NCI-H748 treated with DMSO at 0.1 percent for 48 hours (cell line): ENCODE measurements around the gene OFD1.
"Not testable (repeated sequence)": the region's sequence is repeated elsewhere in the genome, so short reads cannot be mapped to it uniquely, and the experiment has no call there.

Experiments used
- DNase-seq: peaks from one replicate; lab custom pipeline; 2025; lab: John Stamatoyannopoulos, UW

The OFD1 gene

DNA sequence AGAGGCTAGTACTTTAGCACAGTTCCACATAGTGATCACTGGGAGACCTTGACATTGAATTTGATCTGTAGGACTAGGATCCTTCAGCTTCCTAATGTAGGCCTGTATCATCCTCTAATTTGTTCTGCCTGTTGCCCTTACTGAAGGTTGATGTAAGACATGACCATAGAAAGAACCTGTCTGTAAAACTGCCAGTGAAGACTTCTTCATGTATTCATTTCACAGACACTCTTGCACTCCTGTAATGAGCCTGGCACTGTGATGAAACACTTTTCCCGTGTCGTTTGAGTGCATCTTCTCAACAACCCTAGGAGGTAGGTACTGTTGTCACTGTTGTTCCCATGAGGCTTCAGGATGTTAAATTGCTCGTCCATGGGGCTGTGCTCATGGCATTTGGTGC lies 31.0 kb upstream of the OFD1 start:
- no peak for DNase-seq

DNA sequence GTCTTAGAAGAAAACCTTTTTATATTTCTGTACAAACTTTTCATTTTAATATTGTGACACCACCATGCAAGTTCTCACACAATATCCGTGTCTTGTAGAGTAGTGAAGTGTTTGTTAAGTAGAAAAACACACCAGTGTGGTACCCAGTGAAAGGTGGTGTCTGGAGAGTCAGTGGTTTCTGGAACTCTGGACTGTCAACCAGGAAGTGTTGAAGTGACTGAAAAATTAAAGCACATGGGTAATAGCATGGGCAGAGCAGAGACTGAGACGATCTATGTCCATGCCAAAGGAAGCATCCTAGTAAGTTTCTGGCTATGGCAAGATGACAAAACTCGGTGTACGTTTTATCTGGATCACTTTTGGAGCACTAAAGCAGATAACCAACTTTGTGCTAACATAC lies 23.4 kb upstream of the OFD1 start:
- DNase-seq: no peak

DNA sequence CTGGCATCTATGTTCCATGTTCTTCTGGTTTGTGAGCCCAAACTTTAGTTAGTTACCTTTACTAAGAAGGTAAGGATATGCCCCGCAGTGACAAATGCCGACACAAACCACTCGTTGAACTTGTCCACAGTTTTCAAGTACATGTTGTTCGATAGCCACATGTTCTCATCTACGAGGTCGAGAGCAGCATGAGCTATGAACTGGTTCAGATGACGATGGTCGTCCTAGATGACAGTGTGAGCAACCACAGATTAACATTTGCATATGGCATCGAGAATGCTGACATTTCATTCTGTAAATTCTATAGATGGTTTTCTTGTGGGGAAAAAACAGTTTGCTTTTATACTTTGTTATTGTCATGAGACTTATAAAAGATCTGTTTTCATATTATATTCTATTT lies 18.1 kb upstream of the OFD1 start:
- no peak for DNase-seq

DNA sequence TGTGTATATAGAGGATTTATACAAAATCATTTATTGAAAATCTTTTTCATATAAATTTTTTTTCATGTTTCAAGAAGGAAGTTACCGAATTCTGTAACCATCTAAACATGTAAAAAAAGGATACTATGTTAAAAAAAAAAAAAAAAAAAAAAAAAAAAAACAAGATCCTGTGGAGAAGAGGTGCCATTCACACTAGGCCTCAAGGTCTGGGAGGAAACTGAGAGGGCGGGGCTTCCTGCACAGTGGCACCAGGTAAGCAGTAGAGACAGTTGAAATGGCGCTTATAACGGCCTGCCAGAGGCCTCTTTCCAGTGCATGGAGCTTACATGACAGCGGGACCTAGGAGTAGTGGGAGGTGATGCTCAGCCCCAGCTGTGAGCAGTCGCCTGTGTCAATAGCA lies 17.6 kb upstream of the OFD1 start:
- DNase-seq: no peak

DNA sequence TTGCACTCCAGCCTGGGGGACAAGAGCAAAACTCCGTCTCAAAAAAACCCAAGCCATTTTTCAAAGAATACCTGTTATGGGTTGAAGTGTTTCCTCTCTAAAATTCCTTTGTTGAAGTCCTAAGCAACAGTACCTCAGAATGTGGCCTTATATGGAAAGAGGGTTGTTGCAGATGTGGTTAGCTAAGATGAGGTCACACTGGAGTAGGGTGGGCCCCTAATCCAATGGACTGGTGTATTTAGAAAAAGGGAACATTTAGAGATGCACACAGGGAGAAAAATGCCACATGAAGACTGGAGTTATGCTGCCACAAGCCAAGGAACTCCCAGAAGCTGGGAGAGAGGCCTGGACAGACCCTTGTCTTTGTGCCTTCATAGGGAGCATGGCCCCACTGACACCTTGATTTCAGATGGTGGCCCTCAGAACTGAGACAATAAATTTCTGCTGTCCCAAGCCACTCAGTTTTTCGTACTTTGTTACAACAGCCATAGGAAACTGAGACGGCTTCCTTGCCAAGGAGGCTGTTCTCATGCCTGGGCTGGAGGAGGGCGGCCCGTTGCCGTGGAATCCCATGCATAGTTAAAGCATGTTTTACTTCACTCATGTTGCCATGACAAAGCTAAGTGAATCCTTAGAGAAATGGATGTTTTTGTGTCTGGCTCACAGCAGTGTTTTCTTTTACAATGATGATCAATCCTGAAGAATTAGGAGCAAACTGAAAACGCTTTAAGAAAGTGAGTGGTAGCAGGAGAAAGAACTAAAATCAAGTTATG lies 16.7 kb upstream of the OFD1 start:
- no peak for DNase-seq

DNA sequence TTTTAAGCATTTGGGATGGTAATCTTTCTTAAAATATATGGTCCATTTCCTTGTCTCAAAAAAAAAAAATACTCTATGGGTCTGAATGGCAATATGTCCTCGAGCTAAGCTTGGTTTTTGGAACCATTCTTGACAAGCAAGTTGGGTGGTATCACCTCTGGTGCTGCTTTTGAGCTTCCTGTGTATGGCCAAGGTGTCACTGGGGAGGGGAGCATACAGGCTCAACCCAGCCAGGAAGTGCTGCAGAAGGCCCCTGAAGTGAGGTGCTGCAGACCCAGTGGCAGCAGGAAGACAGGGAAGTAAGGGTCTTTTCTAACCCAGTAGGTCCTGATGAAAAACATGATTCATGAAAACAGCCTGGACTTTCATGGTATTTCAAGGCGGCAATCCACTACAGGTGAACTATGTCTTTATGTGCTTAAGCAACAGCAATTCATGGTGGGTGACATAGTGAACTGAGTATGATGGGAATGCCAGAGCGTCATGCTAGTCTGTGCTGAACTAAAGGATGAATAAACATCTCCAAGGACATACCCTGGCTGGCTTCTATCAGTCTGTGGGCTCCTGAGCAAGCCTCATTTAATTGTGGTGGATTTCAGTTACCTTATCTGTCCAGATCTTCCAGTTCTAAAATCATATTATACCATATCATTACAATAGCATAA lies 15.2 kb upstream of the OFD1 start:
- DNase-seq: no peak

DNA sequence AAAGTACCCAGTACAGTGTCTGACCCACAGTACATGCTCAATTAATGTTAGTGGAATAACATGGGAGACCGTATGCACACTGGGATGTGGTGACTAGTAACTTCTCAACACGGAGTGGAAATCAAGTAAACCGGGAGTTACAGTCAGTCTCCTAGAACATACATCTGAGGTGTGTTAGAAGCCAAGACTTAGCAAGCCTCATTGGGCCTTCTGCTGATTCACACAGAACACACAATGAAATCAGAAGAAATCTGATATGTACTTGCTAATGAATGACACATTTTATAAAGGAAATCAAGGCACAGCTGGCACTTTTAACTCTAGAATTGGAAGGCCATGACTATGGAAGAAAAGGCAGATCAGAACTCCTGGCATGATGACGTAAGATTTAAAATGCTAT lies 13.2 kb upstream of the OFD1 start:
- DNase-seq: no peak

DNA sequence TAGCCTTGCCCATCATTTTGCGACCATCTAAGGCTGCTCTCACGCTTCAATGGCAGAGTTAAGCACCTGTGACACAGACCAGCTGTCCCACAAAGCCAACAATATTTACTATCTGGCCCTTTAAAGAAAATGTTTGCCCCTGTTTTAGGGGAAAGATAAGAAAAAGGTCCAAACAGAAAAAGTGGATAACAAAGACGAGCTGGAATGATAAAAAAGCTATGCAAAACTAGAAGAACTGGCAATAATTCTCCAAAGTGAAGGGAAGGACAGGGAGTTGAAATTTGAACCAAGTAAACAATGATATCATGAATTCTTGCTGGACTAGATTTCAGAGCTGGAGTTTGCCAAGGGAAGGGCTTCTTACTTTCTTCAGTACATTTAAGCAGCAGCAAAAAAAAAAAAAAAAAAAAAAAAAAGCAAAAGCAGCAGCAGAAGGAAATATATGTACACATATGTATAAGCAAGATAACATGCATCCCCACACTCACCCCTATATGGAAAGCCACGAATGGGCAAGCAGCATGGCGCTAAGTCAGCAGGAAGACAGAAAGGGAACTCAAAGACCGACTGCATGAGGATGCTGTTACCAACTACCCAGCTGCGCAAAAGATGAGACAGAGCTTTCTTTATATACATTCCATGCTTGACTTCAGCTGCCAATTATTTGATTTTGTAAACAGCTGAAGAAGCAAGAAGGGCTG lies 12.6 kb upstream of the OFD1 start:
- no peak for DNase-seq

DNA sequence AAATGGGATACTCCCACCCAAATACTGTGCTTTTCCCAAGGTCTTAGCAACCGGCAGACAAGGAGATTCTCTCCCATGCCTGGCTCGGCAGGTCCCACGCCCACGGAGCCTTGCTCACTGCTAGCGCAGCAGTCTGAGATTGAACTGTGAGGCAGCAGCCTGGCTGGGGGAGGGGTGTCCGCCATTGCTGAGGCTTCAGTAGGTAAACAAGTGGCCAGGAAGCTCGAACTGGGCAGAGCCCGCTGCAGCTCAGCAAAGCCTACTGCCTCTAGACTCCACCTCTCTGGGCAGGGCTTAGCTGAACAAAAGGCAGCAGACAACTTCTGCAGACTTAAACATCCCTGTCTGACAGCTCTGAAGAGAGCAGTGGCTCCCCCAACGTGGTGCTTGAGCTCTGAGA lies 9.7 kb upstream of the OFD1 start:
- not testable (repeated sequence) for DNase-seq

DNA sequence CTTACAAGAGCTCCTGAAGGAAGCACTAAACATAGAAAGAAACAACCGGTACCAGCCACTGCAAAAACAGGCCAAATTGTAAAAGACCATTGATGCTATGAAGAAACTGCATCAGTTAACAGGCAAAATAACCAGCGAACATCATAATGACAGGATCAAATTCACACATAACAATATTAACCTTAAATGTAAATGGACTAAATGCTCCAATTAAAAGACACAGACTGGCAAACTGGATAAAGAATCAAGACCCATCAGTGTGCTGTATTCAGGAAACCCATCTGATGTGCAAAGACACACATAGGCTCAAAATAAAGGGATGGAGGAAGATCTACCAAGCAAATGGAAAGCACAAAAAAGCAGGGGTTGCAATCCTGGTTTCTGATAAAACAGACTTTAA lies 8.0 kb upstream of the OFD1 start:
- DNase-seq: not testable (repeated sequence)

DNA sequence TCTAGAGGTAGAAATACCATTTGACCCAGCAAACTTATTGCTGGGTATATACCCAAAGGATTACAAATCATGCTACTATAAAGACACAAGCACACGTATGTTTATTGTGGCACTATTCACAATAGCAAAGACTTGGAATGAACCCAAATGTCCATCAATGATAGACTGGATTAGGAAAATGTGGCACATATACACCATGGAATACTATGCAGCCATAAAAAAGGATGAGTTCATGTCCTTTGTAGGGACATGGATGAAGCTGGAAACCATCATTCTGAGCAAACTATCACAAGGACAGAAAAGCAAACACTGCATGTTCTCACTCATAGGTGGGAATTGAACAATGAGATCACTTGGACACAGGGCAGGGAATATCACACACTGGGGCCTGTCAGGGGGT lies 4.0 kb upstream of the OFD1 start:
- DNase-seq: not testable (repeated sequence)

DNA sequence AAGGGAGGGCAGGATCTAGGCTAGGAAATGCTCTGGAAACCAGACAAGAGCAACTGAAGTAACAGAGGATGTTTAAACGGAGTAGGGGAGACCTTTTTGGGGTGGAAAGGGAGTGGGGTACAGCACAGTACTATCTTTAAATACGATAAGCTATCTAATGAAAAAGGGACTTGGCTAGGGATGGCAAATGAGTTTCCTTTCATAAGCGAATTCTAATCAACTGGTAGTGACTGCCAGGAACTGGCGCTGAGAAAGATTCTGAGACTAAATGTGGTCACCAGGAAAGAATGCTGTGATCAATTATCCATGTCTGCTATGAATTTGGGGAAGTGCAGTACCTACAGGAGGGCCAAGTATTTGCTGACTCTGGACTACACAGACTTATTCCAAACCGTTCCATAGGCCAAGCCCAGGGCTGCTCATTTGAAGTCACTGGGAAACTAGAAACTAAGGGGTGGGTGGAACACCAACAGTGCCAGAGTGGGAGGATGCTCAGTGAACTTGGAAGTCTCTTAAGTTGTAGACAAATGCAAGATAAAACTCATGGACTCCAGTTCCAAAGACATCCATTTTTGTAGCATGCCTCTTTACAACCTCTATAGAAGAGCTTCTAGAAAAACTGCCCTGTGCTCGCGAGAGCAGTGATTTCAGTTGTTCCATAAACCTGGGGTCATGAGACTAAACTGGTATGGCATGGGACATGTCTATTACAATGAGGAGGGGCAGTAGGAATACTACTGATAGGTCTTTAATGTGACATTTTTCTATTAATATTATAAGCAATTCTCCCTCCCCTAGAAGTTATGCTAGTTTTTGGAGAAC lies 2.1 kb upstream of the OFD1 start:
- no peak for DNase-seq

DNA sequence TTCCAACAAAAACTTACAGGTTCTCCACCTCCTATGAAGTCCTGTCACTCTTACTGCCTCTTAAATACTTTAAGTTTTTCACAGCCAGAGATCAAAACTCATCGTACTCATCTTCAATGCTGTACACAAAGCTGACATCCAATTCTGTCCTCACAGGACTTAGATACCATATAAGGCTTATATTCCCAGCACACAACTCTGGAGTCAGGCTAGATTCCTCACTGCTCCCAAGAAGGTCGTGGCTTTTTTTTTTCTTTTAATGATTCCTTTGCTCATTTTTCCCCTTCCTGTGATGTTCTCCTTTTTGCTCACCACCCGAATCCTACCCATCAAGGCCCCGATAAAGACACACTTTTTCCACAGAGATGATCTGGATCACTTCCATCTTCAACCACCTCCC lies 1.0 kb upstream of the OFD1 start:
- DNase-seq: no peak

DNA sequence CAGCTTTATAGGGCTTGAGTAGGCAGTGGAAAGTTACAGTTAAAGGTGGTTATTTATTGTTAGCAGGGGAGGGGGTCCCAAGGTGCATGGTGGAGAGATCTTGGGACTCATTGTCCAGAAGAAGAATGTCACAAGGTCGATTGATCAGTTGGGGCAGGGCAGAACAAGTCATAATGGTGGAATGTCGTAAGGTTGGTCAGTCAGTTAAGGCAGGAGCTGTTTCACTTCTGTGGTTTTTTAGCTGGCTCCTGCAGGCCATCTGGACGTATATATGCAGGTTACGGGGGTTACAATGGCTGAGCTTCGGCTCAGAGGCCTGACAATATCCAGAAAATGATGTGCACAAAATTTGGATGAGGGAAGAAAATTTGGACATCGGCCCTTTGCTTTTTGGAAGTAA lies 7.1 kb downstream of the OFD1 start:
- DNase-seq: no peak

DNA sequence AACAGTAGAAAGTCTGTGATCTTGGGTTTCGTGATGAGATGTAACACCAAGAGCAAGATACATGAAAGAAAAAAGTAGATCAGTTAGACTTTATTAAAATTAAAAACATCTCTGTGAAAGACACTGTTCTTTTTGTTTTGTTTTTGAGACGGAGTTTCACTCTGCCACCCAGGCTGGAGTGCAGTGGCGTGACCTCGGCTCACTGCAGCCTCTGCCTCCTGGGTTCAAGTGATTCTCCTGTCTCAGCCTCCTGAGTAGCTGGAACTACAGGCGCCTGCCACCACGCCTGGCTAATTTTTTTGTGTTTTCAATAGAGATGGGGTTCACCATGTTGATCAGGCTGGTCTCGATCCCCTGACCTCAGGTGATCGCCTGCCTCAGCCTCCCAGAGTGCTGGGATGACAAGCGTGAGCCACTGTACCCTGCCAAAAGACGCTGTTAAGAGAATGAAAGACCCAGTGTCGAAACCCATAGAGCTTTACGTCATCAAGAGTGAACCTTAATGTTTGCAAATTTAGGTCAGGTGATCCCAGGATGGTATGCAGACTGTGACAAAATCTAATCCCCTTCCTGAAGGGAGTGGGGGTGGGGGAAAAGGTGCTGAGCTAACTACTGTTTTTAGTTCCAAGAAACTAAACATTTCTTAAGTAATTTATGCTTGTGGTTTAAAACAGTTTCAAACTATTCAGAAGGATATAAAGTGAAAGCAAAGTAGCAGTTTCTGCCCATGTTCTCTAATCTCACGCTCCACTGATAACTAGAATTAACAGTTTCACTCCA lies 8.0 kb downstream of the OFD1 start:
- DNase-seq: no peak

DNA sequence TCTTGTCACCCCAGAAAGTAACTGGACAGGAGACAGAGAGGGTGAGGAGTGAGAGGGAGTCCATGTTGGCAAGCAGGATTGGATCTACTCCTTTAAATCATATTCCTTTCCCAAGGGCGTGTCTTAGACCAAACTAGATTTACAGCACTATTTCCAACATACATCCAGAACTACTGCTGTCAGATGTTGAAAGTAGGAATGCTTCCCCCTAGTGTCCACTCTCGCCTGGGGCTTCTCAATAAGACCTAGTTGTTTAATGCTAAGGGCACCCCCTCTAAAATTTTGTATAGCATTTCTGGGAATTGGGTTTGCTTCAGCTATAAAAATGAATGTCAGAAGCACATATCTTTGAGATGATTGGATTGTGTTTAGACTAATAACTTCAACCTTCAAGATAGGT lies 13.3 kb downstream of the OFD1 start:
- DNase-seq: peak; percentile 10

DNA sequence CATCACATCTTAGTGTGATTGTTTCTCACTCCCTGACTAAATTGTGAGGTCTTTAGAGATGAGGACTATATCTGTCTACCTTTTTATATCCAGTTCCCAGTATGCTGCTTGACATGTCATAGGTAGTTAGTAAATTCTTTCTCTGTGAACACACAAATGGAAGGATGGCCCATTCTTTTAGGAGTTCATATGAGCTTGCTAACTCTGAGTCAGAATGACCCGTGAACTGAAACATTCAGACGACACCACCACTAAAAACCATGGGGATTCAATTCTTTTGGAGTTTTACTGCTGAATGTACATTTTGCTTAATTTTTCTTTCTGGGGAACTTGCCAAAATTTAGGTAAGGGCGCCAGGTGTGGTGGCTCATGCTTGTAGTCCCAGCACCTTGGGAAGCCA lies 13.9 kb downstream of the OFD1 start:
- no peak for DNase-seq

DNA sequence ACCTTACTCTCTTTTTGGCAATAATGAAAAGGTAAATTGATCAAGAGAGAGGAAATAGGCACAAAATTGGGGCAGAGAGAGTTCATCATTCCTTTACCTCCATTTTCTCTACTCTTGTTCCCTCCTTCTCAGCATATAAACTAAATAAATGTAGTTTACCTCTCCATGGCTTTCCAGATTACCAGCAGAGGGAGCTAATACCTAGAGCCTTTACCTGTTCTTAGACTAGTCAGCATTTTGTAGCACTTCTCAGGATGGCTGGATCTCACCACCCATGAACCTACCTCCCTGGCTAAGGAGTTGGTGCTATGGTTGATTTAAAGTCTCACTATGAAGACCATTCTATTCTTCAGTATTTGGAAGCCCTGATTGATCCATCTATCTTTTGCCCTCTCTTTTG lies 15.7 kb downstream of the OFD1 start:
- peak; percentile 19 for DNase-seq

DNA sequence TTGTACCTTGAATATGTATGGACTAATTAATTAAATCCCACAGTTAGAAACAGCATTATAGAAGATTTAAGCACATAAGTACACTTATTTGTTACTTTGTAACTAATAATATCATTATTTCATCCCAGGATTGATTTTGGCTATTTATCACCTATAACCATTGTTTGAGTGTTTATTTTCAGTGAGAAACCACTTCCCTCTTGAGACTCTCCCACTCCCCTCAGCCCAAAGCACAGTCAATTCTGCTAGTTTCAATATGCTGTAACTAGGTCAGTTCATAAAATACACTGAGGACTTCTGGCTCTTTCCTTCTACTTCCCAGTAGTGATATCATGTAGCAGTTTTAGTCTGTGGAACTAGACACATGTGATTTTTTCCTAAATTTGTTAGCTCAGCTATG lies 16.3 kb downstream of the OFD1 start:
- DNase-seq: no peak

DNA sequence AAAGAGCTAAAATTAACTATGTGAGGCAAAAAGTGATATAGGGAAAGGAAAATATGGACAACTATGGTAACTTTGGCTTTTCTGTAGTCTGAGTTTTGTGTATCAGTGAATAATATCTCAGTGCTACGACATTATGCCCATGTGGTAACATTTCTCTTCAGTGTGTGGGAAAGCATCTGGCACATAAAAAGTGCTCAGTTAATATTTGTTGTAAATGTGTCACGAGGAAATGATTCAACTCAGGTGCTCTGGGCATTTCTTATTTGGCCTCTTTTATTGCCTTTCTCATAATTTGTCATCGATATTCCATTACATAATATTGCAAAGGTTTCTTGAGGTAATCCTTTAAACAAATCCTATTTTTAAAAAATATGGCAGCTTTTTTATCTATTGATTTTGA lies 17.6 kb downstream of the OFD1 start:
- DNase-seq: no peak

DNA sequence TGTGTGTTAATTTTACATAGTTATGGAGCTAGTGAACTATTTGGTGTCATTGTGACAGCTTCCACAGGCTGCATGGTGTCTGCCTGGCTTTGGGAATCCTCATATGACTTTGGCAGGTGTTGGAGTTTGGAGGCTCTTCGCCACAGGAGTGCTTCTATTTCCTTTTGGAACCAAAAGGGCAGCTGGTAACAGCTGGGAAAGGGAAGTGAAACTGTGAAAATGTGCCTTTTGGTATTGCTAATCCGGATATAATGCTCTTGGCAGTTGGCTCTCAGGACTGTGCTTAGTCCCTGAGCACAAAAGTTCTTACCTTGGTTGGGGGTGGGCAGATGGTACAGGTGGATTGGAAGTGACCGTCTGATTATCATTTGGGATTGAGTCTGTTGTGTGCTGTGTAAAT lies 18.1 kb downstream of the OFD1 start:
- no peak for DNase-seq

DNA sequence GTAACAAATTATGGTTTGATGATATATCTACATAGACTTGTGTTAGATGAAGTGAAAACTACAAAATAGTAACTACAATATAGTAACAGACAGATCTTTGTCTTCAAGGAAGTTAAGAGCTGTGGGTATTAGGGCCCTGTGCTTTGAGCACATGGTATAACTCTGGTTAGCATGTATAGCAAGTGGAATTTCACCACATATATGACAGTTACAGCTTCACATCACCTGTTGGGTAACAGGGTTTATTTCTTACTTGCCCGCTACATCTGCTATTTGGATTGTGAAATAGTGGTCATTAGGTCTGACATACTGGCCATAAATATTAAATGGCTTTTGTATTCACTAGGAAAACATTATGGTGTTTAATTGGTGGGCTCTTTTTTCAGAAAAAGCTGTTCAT lies 20.2 kb downstream of the OFD1 start:
- no peak for DNase-seq
